HCT116 (cell line): ENCODE measurements around the gene FAM136A.

Experiments
- ATF3 ChIP-seq: IDR thresholded peaks from 2 replicates; pipeline ENCODE4 v1.6.1; 2012
- CEBPB ChIP-seq: IDR thresholded peaks from 2 replicates; pipeline ENCODE4 v1.6.1; 2012; ENCODE audit warnings: low read depth
- CTCF ChIP-seq, 3 experiments: fragments of 200-600 bp in 1 of 3; sonication (generic) in 1 of 3; IDR thresholded peaks in 2 of 3; conservative IDR thresholded peaks in 1 of 3; 2 replicates each; pipeline ENCODE4 v1.5.1; 2012 to 2017; ENCODE audit warnings: low read depth in 2 of 3, low read length in 2 of 3, antibody characterized with exemption in 1 of 3, borderline replicate concordance in 1 of 3, control low read depth in 1 of 3, mild to moderate bottlenecking in 1 of 3, mixed read lengths in 1 of 3, mixed run types in 1 of 3, moderate library complexity in 1 of 3; ENCODE audit not compliant: insufficient read depth in 1 of 3
- EGR1 ChIP-seq: IDR thresholded peaks from 2 replicates; pipeline ENCODE4 v1.6.1; 2012; ENCODE audit warnings: low read depth
- ELF1 ChIP-seq: IDR thresholded peaks from 2 replicates; pipeline ENCODE4 v1.6.1; 2012; ENCODE audit warnings: low read depth, borderline replicate concordance
- EZH2 ChIP-seq: fragments of 200-600 bp; sonication (generic); IDR thresholded peaks from 2 replicates; pipeline ENCODE4 v1.6.1; 2017; ENCODE audit warnings: antibody characterized with exemption, mixed run types
- EZH2phosphoT487 ChIP-seq: fragments of 200-600 bp; IDR thresholded peaks from 2 replicates; pipeline ENCODE4 v1.6.1; 2018; ENCODE audit warnings: antibody characterized with exemption, borderline replicate concordance
- MAX ChIP-seq: IDR thresholded peaks from 2 replicates; pipeline ENCODE4 v1.6.1; 2012
- POLR2A ChIP-seq: IDR thresholded peaks from 2 replicates; pipeline ENCODE4 v1.7.0; 2011; ENCODE audit warnings: borderline replicate concordance; ENCODE audit not compliant: insufficient read depth, insufficient read length; ENCODE audit errors: extremely low read depth
- RAD21 ChIP-seq: IDR thresholded peaks from 2 replicates; pipeline ENCODE4 v1.6.1; 2012; ENCODE audit warnings: low read depth, mild to moderate bottlenecking
- SP1 ChIP-seq: IDR thresholded peaks from 2 replicates; pipeline ENCODE4 v1.6.1; 2012; ENCODE audit warnings: low read depth
- TCF7L2 ChIP-seq: IDR thresholded peaks from 2 replicates; pipeline ENCODE4 v1.7.0; 2011; ENCODE audit warnings: borderline replicate concordance, inconsistent platforms; ENCODE audit not compliant: insufficient read depth, insufficient read length; ENCODE audit errors: extremely low read depth
- YY1 ChIP-seq: IDR thresholded peaks from 2 replicates; pipeline ENCODE4 v1.6.1; 2011; ENCODE audit warnings: low read length, low read depth, moderate library complexity, mild to moderate bottlenecking; ENCODE audit not compliant: insufficient replicate concordance; ENCODE audit errors: extremely low read depth
- ZFX ChIP-seq: fragments of 450-650 bp; IDR thresholded peaks from 2 replicates; pipeline ENCODE4 v1.6.1; 2017

GRCh38 chr2:70310899-70311298 is 9.0 kb upstream of the FAM136A start:
- TF ChIP-seq MAX (no peak), POLR2A (no peak), CTCF (IDR thresholded peaks at IDR 0.05 in 2 of 3, conservative IDR thresholded peaks at IDR 0.05 in 1 of 3; ENCODE audit: borderline replicate concordance in 1 of 3, insufficient read depth in 1 of 3, low read depth in 2 of 3, low read length in 2 of 3) (no peak), YY1 (no peak), EZH2 (no peak), RAD21 (no peak), TCF7L2 (no peak), SP1 (no peak), ELF1 (no peak), ATF3 (no peak), CEBPB (no peak), ZFX (no peak), EGR1 (no peak), EZH2phosphoT487 (no peak)
